GM12878 (cell line): ENCODE measurements around the gene WDR18. TPM values are rescaled to one million over a fixed set of nuclear protein-coding genes. Genes with fewer than 3 reads are reported as not detected.

Source experiments
- BCLAF1 ChIP-seq: fragments of 450-650 bp; IDR thresholded peaks from 2 replicates; pipeline ENCODE4 v1.6.1; 2017; ENCODE audit warnings: antibody characterized with exemption, mild to moderate bottlenecking, moderate library complexity
- CBFB ChIP-seq: IDR thresholded peaks from 2 replicates; pipeline ENCODE4 v1.6.1; 2016; ENCODE audit warnings: antibody characterized with exemption, low read depth
- EGR1 ChIP-seq, 2 experiments: IDR thresholded peaks; 1 replicate in 1 of 2; 2 replicates in 1 of 2; pipeline ENCODE4 v1.6.1; 2011 to 2012; ENCODE audit warnings: low read depth in 2 of 2, low read length in 2 of 2, borderline replicate concordance in 1 of 2, mild to moderate bottlenecking in 1 of 2, moderate library complexity in 1 of 2
- EP300 ChIP-seq, 2 experiments: fragments of 150-350 bp in 1 of 2; IDR thresholded peaks; 2 replicates each; pipeline ENCODE4 v1.6.1; 2011 to 2012; ENCODE audit warnings: low read depth in 2 of 2, low read length in 2 of 2, borderline replicate concordance in 1 of 2, improper control_type of control experiment in 1 of 2, inconsistent platforms in 1 of 2; ENCODE audit not compliant: control insufficient read depth in 1 of 2
- ESRRA ChIP-seq: IDR thresholded peaks from 2 replicates; pipeline ENCODE4 v1.6.1; 2012; ENCODE audit warnings: mild to moderate bottlenecking, low read length, improper control_type of control experiment
- GABPA ChIP-seq: IDR thresholded peaks from 2 replicates; pipeline ENCODE4 v1.6.1; 2014; ENCODE audit warnings: antibody characterized with exemption, low read depth, mild to moderate bottlenecking, inconsistent platforms
- HCFC1 ChIP-seq: fragments of 150-350 bp; IDR thresholded peaks from 2 replicates; pipeline ENCODE4 v1.6.1; 2014; ENCODE audit warnings: low read length
- HDGF ChIP-seq: fragments of 450-650 bp; IDR thresholded peaks from 2 replicates; pipeline ENCODE4 v1.6.1; 2016; ENCODE audit warnings: antibody characterized with exemption
- MEF2A ChIP-seq: IDR thresholded peaks from 2 replicates; pipeline ENCODE4 v1.6.1; 2011; ENCODE audit warnings: low read depth, mild to moderate bottlenecking, low read length, moderate library complexity; ENCODE audit not compliant: insufficient read depth
- MEF2B ChIP-seq: fragments of 450-650 bp; IDR thresholded peaks from 2 replicates; pipeline ENCODE4 v1.6.1; 2018; ENCODE audit warnings: mild to moderate bottlenecking, moderate library complexity; ENCODE audit not compliant: partially characterized antibody, poor library complexity, severe bottlenecking
- MLLT1 ChIP-seq: fragments of 450-650 bp; IDR thresholded peaks from 2 replicates; pipeline ENCODE4 v1.6.1; 2016; ENCODE audit warnings: mild to moderate bottlenecking
- MTA3 ChIP-seq: IDR thresholded peaks from 2 replicates; pipeline ENCODE4 v1.6.1; 2012; ENCODE audit warnings: low read length, inconsistent platforms, borderline replicate concordance
- NFYB ChIP-seq: IDR thresholded peaks from 2 replicates; pipeline ENCODE4 v1.6.1; 2011; ENCODE audit warnings: low read depth, mild to moderate bottlenecking, low read length, improper control_type of control experiment, moderate library complexity; ENCODE audit not compliant: insufficient read depth
- NR2C2 ChIP-seq: IDR thresholded peaks from 2 replicates; pipeline ENCODE4 v1.6.1; 2011; ENCODE audit warnings: borderline replicate concordance, low read depth; ENCODE audit not compliant: control insufficient read depth, insufficient read length
- PBX3 ChIP-seq: IDR thresholded peaks from 2 replicates; pipeline ENCODE4 v1.6.1; 2011; ENCODE audit warnings: mild to moderate bottlenecking, low read depth, low read length, moderate library complexity; ENCODE audit not compliant: insufficient replicate concordance
- POLR2A ChIP-seq: IDR thresholded peaks from 2 replicates; pipeline ENCODE4 v1.6.1; 2011; ENCODE audit warnings: low read depth, mild to moderate bottlenecking, low read length
- PRDM15 ChIP-seq: fragments of 450-650 bp; formaldehyde crosslinking; IDR thresholded peaks from 2 replicates; pipeline ENCODE4 v1.4.0; 2020; ENCODE audit warnings: mild to moderate bottlenecking, moderate library complexity
- RAD51 ChIP-seq: fragments of 450-650 bp; IDR thresholded peaks from 2 replicates; pipeline ENCODE4 v1.6.1; 2016; ENCODE audit warnings: moderate library complexity, mild to moderate bottlenecking, inconsistent platforms
- SIN3A ChIP-seq: IDR thresholded peaks from 2 replicates; pipeline ENCODE4 v1.6.1; 2012; ENCODE audit warnings: low read depth, low read length, improper control_type of control experiment
- ZZZ3 ChIP-seq: IDR thresholded peaks from 2 replicates; pipeline ENCODE4 v1.6.1; 2011; ENCODE audit warnings: low read depth; ENCODE audit not compliant: control insufficient read depth, insufficient read length
- polyA plus RNA-seq, 11 experiments: library from polyadenylated mRNA; depleted of rRNA in 4 of 11; unstranded in 6 of 11; stranded (reverse) in 5 of 11; fragments of >200 nt; fragmentation: Nextera tagmentation in 4 of 11; fragmentation: Illumina TruSeq in 1 of 11; extraction: Ambion mirVana in 4 of 11; extraction: Trizol in 1 of 11; gene quantifications; 1 replicate in 1 of 11; 2 replicates in 10 of 11; pipeline versions ENCODE4 v1.2.1 to v1.2.3, GENCODE V29; 2011 to 2016; ENCODE audit warnings: inconsistent platforms in 2 of 11, missing spikeins in 2 of 11, low read depth in 1 of 11
- total RNA-seq, 4 experiments: library from RNA; depleted of rRNA in 3 of 4; stranded (reverse); fragments of >200 nt in 3 of 4; fragmentation: Illumina TruSeq in 1 of 4; extraction: Trizol in 1 of 4; gene quantifications; 2 replicates each; pipeline versions ENCODE4 v1.2.1 to v1.2.3, GENCODE V29; 2013 to 2021

The WDR18 gene
- total and polyA plus RNA-seq, 10 of the 15 experiments (the other 5 are each of a cell fraction or from before 2014, with no cell fraction given) = 3.0 to 206 (median 62.3) TPM

- no peak for TF ChIP-seq EP300 (IDR thresholded peaks at IDR 0.05; ENCODE audit: borderline replicate concordance in 1 of 2, control insufficient read depth in 1 of 2, low read depth in 2 of 2, low read length in 2 of 2)
- TF ChIP-seq CBFB = no peak
- peak; percentile 88; the same call in 1 of the 2 replicates for TF ChIP-seq NFYB
- no peak for TF ChIP-seq MEF2A
- 0 out of 2 replicates have a peak, but pooled peaks have one; percentile 46 for TF ChIP-seq MLLT1
- TF ChIP-seq HCFC1 = no peak
- TF ChIP-seq ZZZ3 = no peak
- TF ChIP-seq BCLAF1 = no peak
- no peak for TF ChIP-seq ESRRA
- TF ChIP-seq PBX3 = no peak
- no peak for TF ChIP-seq MTA3
- no peak for TF ChIP-seq SIN3A
- TF ChIP-seq HDGF = no peak
- peak; percentile 89 for TF ChIP-seq POLR2A
- TF ChIP-seq PRDM15 (CRISPR knock-in tag) = no peak
- peak in 1 of 2 experiments; percentile 34; a peak in 1 of 3 replicates for TF ChIP-seq EGR1 (IDR thresholded peaks at IDR 0.05; ENCODE audit: borderline replicate concordance in 1 of 2, low read depth in 2 of 2, low read length in 2 of 2)
- TF ChIP-seq RAD51 = no peak
- no peak for TF ChIP-seq GABPA
- no peak for TF ChIP-seq NR2C2
- peak; percentile 58 for TF ChIP-seq MEF2B
Observed at GRCh38 chr19:1025960-1026782, 42.0 kb downstream of the WDR18 start, which contains the start of gene CNN2 (continued).
